GM12874 (cell line): ENCODE data around the gene ITIH5.

ENCODE experiments used
- CTCF ChIP-seq: IDR thresholded peaks from 2 replicates; pipeline ENCODE4 v1.5.1; 2011; ENCODE audit warnings: low read depth, mild to moderate bottlenecking, control low read depth, low read length, moderate library complexity; ENCODE audit not compliant: insufficient read depth

Gene ITIH5

GRCh38 chr10:7583626-7584025 is 83.1 kb downstream of the ITIH5 start:
- no peak for TF ChIP-seq CTCF

GRCh38 chr10:7580520-7580919 is 86.2 kb downstream of the ITIH5 start:
- TF ChIP-seq CTCF, result no peak

GRCh38 chr10:7579681-7580080 is 87.1 kb downstream of the ITIH5 start:
- TF ChIP-seq CTCF, result no peak

DNA sequence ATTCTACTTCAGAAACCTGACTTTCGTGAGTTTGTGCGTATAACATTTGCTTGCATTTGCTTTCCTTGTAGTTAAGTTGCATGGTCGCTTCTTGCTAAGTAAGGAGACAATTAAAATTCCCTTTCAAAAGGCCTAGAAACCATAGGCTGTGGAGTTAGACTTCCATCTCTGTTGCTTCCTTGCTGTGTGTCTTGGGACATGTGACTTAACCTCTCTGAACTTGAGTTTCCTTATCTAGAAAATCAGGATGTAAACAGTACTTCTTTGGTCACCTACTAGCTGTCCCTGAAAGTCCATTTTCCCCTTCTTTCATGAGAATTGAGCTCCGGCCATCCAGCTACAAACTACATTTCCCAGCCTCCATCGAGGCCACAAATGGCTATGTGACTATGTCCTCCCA is 89.2 kb downstream of the ITIH5 start:
- no peak for TF ChIP-seq CTCF

DNA sequence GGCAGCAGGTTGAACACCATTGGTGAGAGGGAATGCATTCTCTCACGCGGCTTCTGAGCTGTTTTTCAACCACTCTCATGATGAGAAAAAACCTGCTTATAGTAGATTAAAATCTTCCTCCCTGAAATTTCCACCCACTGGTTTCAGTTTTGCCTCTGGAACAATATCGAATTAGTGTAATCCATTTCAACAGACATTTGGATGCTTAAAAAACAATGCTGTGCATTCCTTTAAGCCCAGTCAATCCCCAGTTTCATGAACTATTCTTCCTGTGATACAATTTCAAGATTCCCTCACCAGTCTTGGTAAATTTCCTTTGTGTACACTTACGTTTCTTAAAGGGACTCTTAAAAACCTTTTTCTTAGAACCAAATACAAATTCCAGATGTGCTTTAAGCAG is 89.6 kb downstream of the ITIH5 start:
- no peak for TF ChIP-seq CTCF

- no peak for TF ChIP-seq CTCF
Observed at GRCh38 chr10:7576340-7576739, 90.4 kb downstream of the ITIH5 start.

DNA sequence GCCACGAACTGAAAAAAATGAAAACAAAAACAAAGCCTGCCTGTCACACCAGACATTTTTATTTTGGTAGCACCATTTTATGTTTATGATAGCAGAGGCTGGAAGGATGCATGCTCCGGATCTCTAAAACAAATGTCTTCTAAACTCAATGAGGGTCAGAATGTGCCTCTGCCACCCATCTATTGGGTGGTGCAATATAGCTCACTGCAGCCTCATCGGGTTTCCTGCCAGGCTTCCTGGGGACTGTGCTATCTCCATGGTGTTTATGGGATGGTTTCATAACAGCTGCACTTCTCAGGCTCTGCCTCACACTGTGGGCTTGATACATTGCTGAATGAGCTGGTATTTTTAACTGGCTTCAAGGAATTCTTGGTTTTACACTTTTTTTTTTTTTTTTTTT is 94.4 kb downstream of the ITIH5 start:
- no peak for TF ChIP-seq CTCF

GRCh38 chr10:7571981-7572380 is 94.8 kb downstream of the ITIH5 start:
- TF ChIP-seq CTCF, result no peak
